Bone marrow (tissue), 2 donors: Measurements from ENCODE around the gene GPR152.
A peak's percentile ranks its signal among the peaks of the same experiment; 100 is the strongest.
"Not testable (repeated sequence)": the region's sequence is repeated elsewhere in the genome, so short reads cannot be mapped to it uniquely, and the experiment has no call there.

Experiments used
- DNase-seq, 2 donors: peaks; one replicate each; lab custom pipeline; 2025; lab: John Stamatoyannopoulos, UW

Gene GPR152

DNA sequence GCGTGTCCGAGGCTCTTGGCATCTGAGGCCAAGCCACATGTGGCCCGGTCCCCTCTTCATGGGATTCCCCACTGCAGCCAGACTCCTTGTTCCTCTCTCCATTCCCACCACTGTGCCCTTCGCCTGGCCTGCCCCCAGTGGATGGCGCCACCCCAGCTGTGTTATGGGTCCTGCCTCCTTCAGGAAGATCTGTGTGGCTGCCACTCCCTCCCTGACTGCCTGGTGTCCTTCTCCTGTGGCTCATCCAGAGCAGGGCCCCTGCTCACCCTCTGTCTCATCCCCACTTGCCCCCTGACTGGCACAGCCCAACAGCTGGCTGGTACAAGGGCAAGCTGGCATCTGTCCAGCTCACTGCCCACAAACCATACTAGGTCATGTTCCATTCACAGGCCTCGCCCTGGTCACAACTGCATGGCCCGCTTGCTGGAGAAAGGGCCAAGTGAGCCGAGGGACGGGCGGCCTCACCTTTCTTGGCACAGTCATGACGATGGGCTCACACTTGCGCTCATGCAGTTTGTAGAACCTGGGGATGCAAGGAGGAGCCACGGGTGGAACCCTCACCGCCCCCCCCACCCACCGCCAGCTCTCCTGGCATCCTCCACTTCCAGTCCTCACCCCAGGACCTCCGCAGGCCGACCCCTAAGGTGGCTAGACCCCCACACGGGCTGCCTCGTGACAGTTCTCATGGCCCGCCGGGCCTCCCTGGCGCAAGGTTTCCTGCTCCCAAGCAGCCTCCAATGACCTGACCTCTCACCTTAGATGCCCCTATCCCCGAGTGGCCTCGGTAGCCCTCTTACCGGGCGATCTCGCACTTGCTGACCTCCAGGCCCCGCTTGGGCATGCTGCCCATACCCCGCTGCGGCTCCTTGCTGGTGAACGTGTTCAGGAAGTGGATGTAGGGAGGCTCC, 13.0 kb downstream of the GPR152 start:
- peak in 1 of 2 donors; percentile 21 for DNase-seq

- no peak for DNase-seq
Measured at GRCh38 chr11:67438158-67438902, 14.2 kb downstream of the GPR152 start.

- no peak for DNase-seq
Measured at GRCh38 chr11:67437809-67438157, 14.7 kb downstream of the GPR152 start.

GRCh38 chr11:67437082-67437808, 15.3 kb downstream of the GPR152 start, which contains the start of gene PTPRCAP:
Gene PTPRCAP (minus strand): TSS chr11:67437682. CDS start chr11:67437619, 63 bp downstream.
- DNase-seq: peak in 1 of 2 donors; percentile 35

GRCh38 chr11:67436459-67437081, 16.0 kb downstream of the GPR152 start:
- DNase-seq: no peak

GRCh38 chr11:67435727-67436458, 16.6 kb downstream of the GPR152 start:
- no peak for DNase-seq

GRCh38 chr11:67435031-67435726, 17.4 kb downstream of the GPR152 start:
- no peak for DNase-seq

DNA sequence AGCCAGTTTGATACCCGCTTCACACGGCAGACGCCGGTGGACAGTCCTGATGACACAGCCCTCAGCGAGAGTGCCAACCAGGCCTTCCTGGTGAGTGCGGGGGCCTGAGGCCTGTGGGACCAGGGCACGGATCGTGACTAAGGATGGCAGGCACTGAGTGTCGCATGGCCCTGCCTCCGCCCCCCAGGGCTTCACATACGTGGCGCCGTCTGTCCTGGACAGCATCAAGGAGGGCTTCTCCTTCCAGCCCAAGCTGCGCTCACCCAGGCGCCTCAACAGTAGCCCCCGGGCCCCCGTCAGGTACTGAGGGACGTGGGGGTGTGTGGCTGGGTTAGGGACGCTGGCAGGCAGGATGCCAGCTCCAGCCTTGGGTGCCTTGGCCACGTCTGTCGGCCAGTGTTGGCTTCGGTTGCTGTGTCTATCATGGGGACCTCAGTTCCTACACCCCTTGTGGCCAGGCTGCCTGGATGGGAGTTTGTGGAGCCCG, 18.1 kb downstream of the GPR152 start:
- no peak for DNase-seq

GRCh38 chr11:67433536-67434394, 18.8 kb downstream of the GPR152 start:
- DNase-seq: no peak

- no peak for DNase-seq
Measured at GRCh38 chr11:67432655-67433349, 19.7 kb downstream of the GPR152 start.

DNA sequence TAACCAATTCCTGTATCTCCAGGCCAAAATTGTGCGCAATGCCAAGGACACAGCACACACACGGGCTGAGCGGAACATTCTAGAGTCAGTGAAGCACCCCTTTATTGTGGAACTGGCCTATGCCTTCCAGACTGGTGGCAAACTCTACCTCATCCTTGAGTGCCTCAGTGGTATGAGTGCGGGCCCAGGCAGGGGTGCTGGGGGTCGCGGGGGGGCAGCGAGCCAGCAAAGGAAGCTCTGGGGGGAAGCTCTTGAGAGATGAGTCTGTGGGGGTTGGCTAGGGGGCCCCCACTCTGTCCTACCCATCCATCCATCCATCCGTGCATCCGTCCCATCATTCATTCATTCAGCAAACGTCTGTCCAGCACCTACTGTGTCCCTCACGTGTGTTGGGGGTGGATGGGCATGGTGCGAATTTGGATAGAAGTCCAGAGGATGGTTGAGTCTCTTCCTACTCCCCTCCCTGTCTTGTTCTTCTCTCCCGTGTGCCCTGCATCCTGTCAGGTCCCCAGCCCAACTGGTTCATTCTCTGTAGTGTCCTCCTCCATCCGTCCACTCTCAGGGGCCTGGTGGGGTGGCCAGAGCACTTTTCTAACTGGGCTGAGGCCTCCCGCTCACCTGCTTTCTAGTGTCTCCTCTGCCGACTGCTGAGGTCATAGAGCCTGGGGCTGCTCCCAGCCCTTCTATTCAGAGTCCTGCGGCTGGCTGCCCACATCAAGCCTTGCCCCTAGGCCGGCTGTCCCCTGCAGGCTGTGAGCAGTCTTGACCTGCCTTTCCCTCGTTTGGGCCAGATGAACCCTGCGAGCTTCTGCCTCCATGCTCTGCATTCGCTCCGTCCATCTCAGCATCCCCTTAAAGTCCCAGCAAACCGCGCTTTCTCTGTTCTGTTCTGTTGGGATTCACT, 20.9 kb downstream of the GPR152 start:
- no peak for DNase-seq

GRCh38 chr11:67429722-67430121, 22.8 kb downstream of the GPR152 start:
- no peak for DNase-seq

DNA sequence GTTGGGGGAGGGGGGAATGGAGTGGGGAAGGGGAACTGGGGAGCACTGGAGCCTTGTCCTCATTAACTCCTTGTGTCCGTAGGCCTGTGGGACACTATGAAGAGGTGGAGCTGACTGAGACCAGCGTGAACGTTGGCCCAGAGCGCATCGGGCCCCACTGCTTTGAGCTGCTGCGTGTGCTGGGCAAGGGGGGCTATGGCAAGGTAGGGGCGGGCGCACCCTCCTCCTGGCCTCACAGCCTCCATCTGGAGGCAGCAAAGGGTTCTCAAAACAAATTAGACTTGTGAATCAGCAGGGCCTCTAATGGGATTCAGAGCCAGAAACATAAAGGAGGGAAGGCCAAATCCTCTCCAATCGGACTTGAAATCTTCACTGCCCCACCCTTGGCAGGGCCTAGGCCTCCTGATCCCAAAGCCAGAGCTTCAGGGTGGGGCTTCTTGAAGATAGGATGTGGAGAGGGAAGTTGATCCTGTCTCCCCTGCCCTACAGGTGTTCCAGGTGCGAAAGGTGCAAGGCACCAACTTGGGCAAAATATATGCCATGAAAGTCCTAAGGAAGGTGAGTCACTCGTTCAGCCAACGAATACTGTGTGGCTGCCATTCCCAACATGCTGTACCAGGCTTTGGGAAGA, 23.4 kb downstream of the GPR152 start:
- no peak for DNase-seq

GRCh38 chr11:67428052-67429001, 24.2 kb downstream of the GPR152 start, which contains the start of gene RPS6KB2:
Gene RPS6KB2 (plus strand): TSS chr11:67428494. CDS start chr11:67428546, 52 bp downstream.
- DNase-seq: peak; percentile 88 to 96

- DNase-seq: not testable (repeated sequence)
Measured at GRCh38 chr11:67427364-67427859, 25.1 kb downstream of the GPR152 start.
